ENCODE data around the gene BCL2L12.

Gene BCL2L12

GRCh38 chr19:49642492-49643035 lies 23.2 kb upstream of the BCL2L12 start:
- no peak for DNase-seq

GRCh38 chr19:49643466-49643865 lies 22.3 kb upstream of the BCL2L12 start:
- DNase-seq = no peak

- DNase-seq = no peak
These were observed 20.1 kb upstream of the BCL2L12 start for GRCh38 chr19:49645592-49645991.

GRCh38 chr19:49645995-49646394 lies 19.7 kb upstream of the BCL2L12 start:
- DNase-seq = no peak

GRCh38 chr19:49646586-49646985 lies 19.1 kb upstream of the BCL2L12 start:
- DNase-seq = no peak

- no peak for DNase-seq
These were observed 14.5 kb upstream of the BCL2L12 start for GRCh38 chr19:49651029-49651819.

GRCh38 chr19:49651820-49652550 lies 13.7 kb upstream of the BCL2L12 start:
- DNase-seq = no peak

GRCh38 chr19:49652551-49653465 lies 12.9 kb upstream of the BCL2L12 start:
- no peak for DNase-seq

GRCh38 chr19:49653466-49653806 lies 12.3 kb upstream of the BCL2L12 start:
- DNase-seq = no peak

- DNase-seq = no peak
These were observed 11.2 kb upstream of the BCL2L12 start for GRCh38 chr19:49654581-49654980.

- DNase-seq = no peak
These were observed 9.9 kb upstream of the BCL2L12 start for GRCh38 chr19:49655570-49656455.

GRCh38 chr19:49656456-49657109 lies 9.2 kb upstream of the BCL2L12 start:
- no peak for DNase-seq

- DNase-seq = no peak
These were observed 8.1 kb upstream of the BCL2L12 start for GRCh38 chr19:49657493-49658138.

- no peak for DNase-seq
These were observed 7.6 kb upstream of the BCL2L12 start for GRCh38 chr19:49658139-49658517.

- no peak for DNase-seq
These were observed 6.9 kb upstream of the BCL2L12 start for GRCh38 chr19:49658566-49659442.

GRCh38 chr19:49660338-49660961 lies 5.3 kb upstream of the BCL2L12 start:
- DNase-seq = no peak

GRCh38 chr19:49662011-49662410 lies 3.7 kb upstream of the BCL2L12 start:
- no peak for DNase-seq

- DNase-seq = no peak
These were observed 2.5 kb upstream of the BCL2L12 start for GRCh38 chr19:49663224-49663623.
